Transverse colon (tissue), 4 donors: ENCODE results near the gene ADCY1.

Experiments used
- EP300 ChIP-seq: sonication (generic); formaldehyde crosslinking; IDR thresholded peaks from one replicate; pipeline ENCODE4 v1.6.1; 2017; ENCODE audit warnings: antibody characterized with exemption, low read depth
- POLR2A ChIP-seq: fragments of 450-650 bp; IDR thresholded peaks from one replicate; pipeline ENCODE4 v1.6.1; 2016; ENCODE audit warnings: antibody characterized with exemption, mild to moderate bottlenecking, moderate library complexity
- POLR2AphosphoS5 ChIP-seq, 3 donors: sonication (generic); formaldehyde crosslinking; IDR thresholded peaks; one replicate each; pipeline ENCODE4 v1.6.1; 2016; ENCODE audit warnings: antibody characterized with exemption in 3 of 3
- TF ChIP-seq, protein P1 (sequence below), 5 experiments: fragments of 200-600 bp in 3 of 5; fragments of 450-650 bp in 2 of 5; sonication (generic) in 3 of 5; IDR thresholded peaks; 1 replicate in 2 of 5; 2 replicates in 3 of 5; pipeline ENCODE4 v1.5.1; 2016 to 2017; ENCODE audit warnings: antibody characterized with exemption in 5 of 5, inconsistent platforms in 3 of 5, mild to moderate bottlenecking in 2 of 5, moderate library complexity in 1 of 5

DNA sequence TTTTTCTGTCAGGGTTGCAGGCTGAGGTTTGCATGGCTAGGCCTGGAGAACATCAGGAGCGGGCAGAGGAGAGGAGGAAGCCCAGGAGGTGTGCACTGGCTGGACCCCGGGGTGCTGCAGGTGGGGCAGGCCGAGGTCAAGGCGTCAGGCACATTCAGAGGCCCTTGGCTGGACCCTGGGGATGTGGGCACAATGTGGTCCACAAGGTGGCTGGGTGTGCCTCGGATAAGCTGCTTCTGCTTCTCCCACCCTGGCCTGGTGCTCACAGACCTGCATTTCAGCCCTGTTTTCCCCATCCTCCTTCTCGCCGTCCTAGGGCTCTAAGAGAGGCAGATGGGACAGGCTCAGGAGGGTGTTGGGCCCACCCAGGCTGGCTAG, 108.2 kb downstream of the ADCY1 start:
- TF ChIP-seq, protein P1, sequence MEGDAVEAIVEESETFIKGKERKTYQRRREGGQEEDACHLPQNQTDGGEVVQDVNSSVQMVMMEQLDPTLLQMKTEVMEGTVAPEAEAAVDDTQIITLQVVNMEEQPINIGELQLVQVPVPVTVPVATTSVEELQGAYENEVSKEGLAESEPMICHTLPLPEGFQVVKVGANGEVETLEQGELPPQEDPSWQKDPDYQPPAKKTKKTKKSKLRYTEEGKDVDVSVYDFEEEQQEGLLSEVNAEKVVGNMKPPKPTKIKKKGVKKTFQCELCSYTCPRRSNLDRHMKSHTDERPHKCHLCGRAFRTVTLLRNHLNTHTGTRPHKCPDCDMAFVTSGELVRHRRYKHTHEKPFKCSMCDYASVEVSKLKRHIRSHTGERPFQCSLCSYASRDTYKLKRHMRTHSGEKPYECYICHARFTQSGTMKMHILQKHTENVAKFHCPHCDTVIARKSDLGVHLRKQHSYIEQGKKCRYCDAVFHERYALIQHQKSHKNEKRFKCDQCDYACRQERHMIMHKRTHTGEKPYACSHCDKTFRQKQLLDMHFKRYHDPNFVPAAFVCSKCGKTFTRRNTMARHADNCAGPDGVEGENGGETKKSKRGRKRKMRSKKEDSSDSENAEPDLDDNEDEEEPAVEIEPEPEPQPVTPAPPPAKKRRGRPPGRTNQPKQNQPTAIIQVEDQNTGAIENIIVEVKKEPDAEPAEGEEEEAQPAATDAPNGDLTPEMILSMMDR (IDR thresholded peaks at IDR 0.05): no peak
- TF ChIP-seq POLR2AphosphoS5 (IDR thresholded peaks at IDR 0.05) (no peak), EP300 (no peak), POLR2A (no peak)
